ENCODE results near the gene AGPS. TPM values are rescaled to one million over a fixed set of nuclear protein-coding genes. Genes with fewer than 3 reads are reported as not detected.

The AGPS gene
- polyA plus RNA-seq, 1 experiment, result 6.9 TPM

DNA sequence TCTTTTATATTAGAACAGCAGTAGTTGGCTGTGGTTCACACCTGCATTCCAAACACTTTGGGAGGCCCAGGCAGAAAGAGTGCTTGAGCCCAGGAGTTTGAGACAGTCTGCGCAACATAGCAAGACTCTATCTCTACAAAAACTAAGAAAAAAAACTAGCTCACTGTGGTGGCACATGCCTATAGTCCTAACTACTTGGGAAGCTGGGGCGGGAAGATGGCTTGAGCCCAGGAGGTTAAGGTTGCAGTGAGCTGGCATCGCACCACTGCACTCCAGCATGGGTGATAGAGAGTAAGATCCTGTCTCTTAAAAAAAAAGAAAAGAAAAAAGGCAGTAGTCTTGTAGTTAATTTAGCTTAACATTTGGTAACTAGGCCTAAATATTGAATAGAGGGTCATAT lies 136.6 kb downstream of the AGPS start:
- Histone ChIP-seq H3K27me3 (ENCODE audit: control insufficient read depth, insufficient read depth, low read length) (no peaks in the 10 kb centered on the region), H3K4me3 (ENCODE audit: low read depth, low read length) (no peak overlapping the region), H3K36me3 (ENCODE audit: control insufficient read depth, insufficient read depth, low read length) (no peaks in the 10 kb centered on the region; the same call in 1 of the 2 replicates)
- TF ChIP-seq, protein P1, sequence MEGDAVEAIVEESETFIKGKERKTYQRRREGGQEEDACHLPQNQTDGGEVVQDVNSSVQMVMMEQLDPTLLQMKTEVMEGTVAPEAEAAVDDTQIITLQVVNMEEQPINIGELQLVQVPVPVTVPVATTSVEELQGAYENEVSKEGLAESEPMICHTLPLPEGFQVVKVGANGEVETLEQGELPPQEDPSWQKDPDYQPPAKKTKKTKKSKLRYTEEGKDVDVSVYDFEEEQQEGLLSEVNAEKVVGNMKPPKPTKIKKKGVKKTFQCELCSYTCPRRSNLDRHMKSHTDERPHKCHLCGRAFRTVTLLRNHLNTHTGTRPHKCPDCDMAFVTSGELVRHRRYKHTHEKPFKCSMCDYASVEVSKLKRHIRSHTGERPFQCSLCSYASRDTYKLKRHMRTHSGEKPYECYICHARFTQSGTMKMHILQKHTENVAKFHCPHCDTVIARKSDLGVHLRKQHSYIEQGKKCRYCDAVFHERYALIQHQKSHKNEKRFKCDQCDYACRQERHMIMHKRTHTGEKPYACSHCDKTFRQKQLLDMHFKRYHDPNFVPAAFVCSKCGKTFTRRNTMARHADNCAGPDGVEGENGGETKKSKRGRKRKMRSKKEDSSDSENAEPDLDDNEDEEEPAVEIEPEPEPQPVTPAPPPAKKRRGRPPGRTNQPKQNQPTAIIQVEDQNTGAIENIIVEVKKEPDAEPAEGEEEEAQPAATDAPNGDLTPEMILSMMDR (IDR thresholded peaks at IDR 0.05; ENCODE audit: insufficient read depth, low read depth, low read length), result no peak
- ChIA-PET CTCF (no interaction called here), POLR2A (no interaction called here)
- no peak for DNase-seq (ENCODE audit: low read depth)

DNA sequence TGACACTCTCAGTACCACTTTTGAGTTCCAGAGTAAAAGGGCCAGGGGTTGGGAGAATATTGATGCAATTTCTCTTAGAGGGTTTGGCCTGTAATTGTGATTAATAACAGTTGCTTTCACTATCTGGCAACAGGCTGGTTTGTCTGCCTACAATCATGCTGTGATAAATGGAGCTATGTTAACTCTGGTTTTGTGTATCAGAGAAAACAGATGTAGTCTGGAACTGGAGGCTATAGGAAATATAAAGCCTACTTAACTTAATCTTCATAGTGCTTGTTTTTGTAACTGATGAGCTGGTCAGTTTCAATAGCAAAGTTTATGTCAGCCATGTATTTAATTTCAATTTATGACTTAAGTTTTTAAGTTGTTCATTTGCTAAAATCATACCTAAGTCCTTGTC lies 138.0 kb downstream of the AGPS start:
- no peak for DNase-seq (ENCODE audit: low read depth)
- TF ChIP-seq, protein P1 (IDR thresholded peaks at IDR 0.05; ENCODE audit: insufficient read depth, low read depth, low read length), result no peak
- Histone ChIP-seq H3K36me3 (ENCODE audit: control insufficient read depth, insufficient read depth, low read length) (no peaks in the 10 kb centered on the region; the same call in 1 of the 2 replicates), H3K27me3 (ENCODE audit: control insufficient read depth, insufficient read depth, low read length) (no peaks in the 10 kb centered on the region), H3K4me3 (ENCODE audit: low read depth, low read length) (no peak overlapping the region)
- ChIA-PET CTCF (interaction anchor here (1.1 kb wide), 1 partner anchor 16 kb away, joined by 3 read pairs; no protein-coding TSS in a partner anchor), POLR2A (no interaction called here)

- DNase-seq (ENCODE audit: low read depth), result no peak
These were observed 139.1 kb downstream of the AGPS start for GRCh38 chr2:177531706-177532105.

GRCh38 chr2:177532567-177532966 lies 140.0 kb downstream of the AGPS start:
- Histone ChIP-seq H3K36me3 (ENCODE audit: control insufficient read depth, insufficient read depth, low read length) (no peaks in the 10 kb centered on the region), H3K27me3 (ENCODE audit: control insufficient read depth, insufficient read depth, low read length) (no peaks in the 10 kb centered on the region), H3K4me3 (ENCODE audit: low read depth, low read length) (no peak overlapping the region)
- TF ChIP-seq, protein P1 (IDR thresholded peaks at IDR 0.05; ENCODE audit: insufficient read depth, low read depth, low read length), result no peak
- ChIA-PET CTCF (interaction anchor here (1.3 kb wide), 1 partner anchor 9 kb away, joined by 5 read pairs; no protein-coding TSS in a partner anchor), POLR2A (no interaction called here)
- no peak for DNase-seq (ENCODE audit: low read depth)

More at GRCh38 chr2:177531706-177532105, 139.1 kb downstream of the AGPS start:
- no peaks in the 10 kb centered on the region; the same call in 1 of the 2 replicates for H3K36me3 ChIP-seq (ENCODE audit: control insufficient read depth, insufficient read depth, low read length)
- CTCF ChIA-PET, result interaction anchor here (1.3 kb wide), 1 partner anchor 10 kb away, joined by 5 read pairs; no protein-coding TSS in a partner anchor
- H3K4me3 ChIP-seq (ENCODE audit: low read depth, low read length), result no peak overlapping the region
- TF ChIP-seq, protein P1 (IDR thresholded peaks at IDR 0.05; ENCODE audit: insufficient read depth, low read depth, low read length), result no peak
- POLR2A ChIA-PET, result no interaction called here
- H3K27me3 ChIP-seq (ENCODE audit: control insufficient read depth, insufficient read depth, low read length), result no peaks in the 10 kb centered on the region

DNA sequence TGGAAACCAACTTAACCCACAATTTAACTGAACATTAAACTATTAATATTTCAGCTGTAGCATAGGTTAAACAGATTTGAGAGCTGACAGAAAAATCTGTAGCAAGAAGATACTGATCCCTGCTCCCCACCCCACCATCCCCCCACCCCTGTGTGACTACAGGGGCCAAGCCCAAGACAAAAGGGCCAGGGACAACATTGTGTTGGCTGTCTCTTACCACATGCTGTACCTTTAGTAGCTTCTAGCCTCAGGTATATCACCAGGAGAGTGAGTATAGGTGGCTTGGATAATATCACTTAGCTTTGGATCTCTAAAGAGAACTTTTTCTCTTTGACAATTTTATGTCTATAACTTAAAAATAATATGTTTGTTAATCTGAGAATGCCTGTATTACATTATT lies 140.7 kb downstream of the AGPS start:
- CTCF ChIA-PET, result interaction anchor here (1.1 kb wide), 1 partner anchor 10 kb away, joined by 3 read pairs; no protein-coding TSS in a partner anchor
- DNase-seq (ENCODE audit: low read depth), result no peak
- Histone ChIP-seq H3K27me3 (ENCODE audit: control insufficient read depth, insufficient read depth, low read length) (no peaks in the 10 kb centered on the region), H3K36me3 (ENCODE audit: control insufficient read depth, insufficient read depth, low read length) (no peaks in the 10 kb centered on the region), H3K4me3 (ENCODE audit: low read depth, low read length) (no peak overlapping the region)
- POLR2A ChIA-PET, result no interaction called here
- TF ChIP-seq, protein P1 (IDR thresholded peaks at IDR 0.05; ENCODE audit: insufficient read depth, low read depth, low read length), result no peak
